ENCODE measurements around the gene GZMM. TPM values are rescaled to one million over a fixed set of nuclear protein-coding genes. Genes with fewer than 3 reads are reported as not detected.
A peak's percentile ranks its signal among the peaks of the same experiment; 100 is the strongest.

GZMM gene
- total RNA-seq, 1 donor from 2014 or later: not detected

DNA sequence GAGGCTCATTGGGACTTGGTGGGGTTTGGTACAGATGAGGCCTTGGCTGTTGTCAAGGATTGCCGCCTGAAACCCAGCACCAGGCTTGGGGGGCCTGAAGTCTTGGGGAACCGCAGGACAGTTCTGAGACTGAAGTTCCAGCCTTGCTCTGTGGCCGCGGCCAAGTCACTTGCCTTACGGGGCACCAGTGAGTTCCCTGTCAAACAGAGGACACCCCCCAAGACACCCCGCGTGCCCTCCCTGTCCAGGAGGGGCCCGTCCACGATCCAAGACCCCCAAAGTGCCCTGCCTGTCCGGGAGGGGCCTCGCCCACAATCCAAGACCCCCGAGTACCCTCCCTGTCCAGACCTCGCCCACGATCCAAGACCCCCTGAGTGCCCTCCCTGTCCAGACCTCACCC lies 9.8 kb upstream of the GZMM start:
- intact Hi-C loops (cut with micrococcal nuclease): no loop called here
- H3K27me3 ChIP-seq (ENCODE audit: low read depth): no peaks in the 10 kb centered on the region
- H3K27ac ChIP-seq (replicated peaks): peak overlapping the region; percentile 99
- peaks cover 36% of the 10 kb centered on the region for H3K36me3 ChIP-seq
- peak overlapping the region; percentile 100 for H3K4me3 ChIP-seq
- DNase-seq: no peak
- TF ChIP-seq, protein P1, sequence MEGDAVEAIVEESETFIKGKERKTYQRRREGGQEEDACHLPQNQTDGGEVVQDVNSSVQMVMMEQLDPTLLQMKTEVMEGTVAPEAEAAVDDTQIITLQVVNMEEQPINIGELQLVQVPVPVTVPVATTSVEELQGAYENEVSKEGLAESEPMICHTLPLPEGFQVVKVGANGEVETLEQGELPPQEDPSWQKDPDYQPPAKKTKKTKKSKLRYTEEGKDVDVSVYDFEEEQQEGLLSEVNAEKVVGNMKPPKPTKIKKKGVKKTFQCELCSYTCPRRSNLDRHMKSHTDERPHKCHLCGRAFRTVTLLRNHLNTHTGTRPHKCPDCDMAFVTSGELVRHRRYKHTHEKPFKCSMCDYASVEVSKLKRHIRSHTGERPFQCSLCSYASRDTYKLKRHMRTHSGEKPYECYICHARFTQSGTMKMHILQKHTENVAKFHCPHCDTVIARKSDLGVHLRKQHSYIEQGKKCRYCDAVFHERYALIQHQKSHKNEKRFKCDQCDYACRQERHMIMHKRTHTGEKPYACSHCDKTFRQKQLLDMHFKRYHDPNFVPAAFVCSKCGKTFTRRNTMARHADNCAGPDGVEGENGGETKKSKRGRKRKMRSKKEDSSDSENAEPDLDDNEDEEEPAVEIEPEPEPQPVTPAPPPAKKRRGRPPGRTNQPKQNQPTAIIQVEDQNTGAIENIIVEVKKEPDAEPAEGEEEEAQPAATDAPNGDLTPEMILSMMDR (IDR thresholded peaks at IDR 0.05; ENCODE audit: borderline replicate concordance): no peak
- no peaks in the 10 kb centered on the region for H3K9me3 ChIP-seq (replicated peaks)
- peaks cover 74% of the 10 kb centered on the region for H3K4me1 ChIP-seq

DNA sequence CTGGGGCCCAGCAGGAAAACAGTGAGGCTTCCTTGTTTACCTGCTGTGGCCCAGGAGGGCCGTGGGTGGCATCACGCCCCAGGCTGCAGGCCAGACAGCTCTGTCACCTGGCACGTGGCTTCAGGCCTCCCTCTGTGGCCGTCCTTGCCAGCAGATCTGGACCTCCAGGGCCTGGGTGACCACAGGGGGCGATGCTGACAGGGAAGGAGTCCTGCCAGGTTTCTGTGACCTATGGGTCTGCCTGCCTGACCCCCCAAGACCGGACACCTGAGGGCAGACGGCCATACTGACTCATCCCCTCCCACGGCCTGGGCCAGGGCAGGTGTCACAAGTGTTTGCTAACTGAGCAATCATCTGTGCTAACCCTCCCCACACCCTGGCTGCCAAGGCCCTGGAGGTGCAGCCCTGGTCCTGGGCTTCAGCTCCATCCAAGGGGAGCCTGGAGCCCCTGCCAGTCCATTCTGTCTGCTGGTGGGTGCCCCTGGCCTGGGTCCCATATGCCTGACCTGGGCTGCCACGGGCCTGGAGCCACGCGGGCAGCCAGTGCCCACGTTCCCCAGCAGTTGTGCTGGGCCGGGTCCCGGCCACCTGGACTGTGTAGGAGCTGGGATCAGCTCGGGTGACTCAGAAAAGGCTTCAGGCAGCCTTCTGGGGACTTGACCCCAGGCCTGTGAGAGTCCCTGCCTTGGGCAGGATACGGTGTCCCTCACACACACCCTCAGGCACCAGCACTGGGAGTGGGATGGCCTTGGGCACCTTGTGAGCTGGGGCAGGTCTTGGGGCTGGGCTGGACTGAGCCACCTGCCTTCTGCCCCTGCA lies 8.6 kb upstream of the GZMM start:
- no peak for DNase-seq
- TF ChIP-seq, protein P1 (IDR thresholded peaks at IDR 0.05; ENCODE audit: borderline replicate concordance): no peak
- Histone ChIP-seq H3K4me1 (peaks cover 74% of the 10 kb centered on the region), H3K27ac (replicated peaks) (peak overlapping the region; percentile 6), H3K4me3 (no peak overlapping the region), H3K36me3 (peaks cover 42% of the 10 kb centered on the region), H3K27me3 (ENCODE audit: low read depth) (no peaks in the 10 kb centered on the region), H3K9me3 (replicated peaks) (no peaks in the 10 kb centered on the region)
- intact Hi-C loops (cut with micrococcal nuclease): no loop called here

DNA sequence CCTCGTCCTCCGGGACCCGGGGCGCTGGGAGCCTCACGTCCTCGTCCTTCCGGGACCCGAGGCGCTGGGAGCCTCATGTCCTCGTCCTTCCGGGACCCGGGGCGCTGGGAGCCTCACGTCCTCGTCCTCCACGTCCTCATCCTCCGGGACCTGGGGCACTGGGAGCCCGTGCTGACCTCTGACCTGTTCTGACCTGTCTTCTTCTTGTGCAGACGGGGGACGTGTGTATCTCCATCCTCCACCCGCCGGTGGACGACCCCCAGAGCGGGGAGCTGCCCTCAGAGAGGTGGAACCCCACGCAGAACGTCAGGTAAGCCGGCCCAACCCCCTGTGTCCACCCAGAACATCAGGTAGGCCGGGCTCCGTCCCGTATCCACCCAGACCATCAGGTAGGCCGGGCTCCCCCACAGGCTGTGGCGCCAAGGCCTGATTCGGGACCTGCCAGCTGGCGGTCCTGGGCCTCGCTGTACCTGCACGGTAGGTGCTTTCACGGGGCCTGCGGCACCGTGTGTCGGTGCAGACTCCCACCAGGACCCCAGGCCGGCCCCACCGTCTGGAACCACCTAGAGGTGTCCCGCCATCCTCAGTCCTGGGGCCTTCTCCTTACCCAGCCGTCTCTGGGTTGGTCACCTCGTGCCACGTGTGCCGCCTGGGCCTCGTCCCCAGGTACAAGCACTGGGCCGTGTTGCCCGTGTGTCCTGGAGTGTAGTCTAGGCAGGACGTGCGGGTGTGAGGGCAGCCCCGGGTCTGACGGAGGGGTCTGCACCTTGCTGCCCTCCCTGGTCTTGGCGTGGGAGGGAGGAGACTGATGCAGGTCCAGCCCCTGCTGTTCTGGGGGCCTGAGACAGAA lies 7.6 kb upstream of the GZMM start:
- Histone ChIP-seq H3K9me3 (replicated peaks) (no peaks in the 10 kb centered on the region), H3K27ac (replicated peaks) (no peak overlapping the region), H3K4me3 (no peak overlapping the region), H3K4me1 (peaks cover 63% of the 10 kb centered on the region), H3K36me3 (peaks cover 47% of the 10 kb centered on the region), H3K27me3 (ENCODE audit: low read depth) (no peaks in the 10 kb centered on the region)
- intact Hi-C loops (cut with micrococcal nuclease): no loop called here
- TF ChIP-seq, protein P1 (IDR thresholded peaks at IDR 0.05; ENCODE audit: borderline replicate concordance): no peak
- DNase-seq: no peak

DNA sequence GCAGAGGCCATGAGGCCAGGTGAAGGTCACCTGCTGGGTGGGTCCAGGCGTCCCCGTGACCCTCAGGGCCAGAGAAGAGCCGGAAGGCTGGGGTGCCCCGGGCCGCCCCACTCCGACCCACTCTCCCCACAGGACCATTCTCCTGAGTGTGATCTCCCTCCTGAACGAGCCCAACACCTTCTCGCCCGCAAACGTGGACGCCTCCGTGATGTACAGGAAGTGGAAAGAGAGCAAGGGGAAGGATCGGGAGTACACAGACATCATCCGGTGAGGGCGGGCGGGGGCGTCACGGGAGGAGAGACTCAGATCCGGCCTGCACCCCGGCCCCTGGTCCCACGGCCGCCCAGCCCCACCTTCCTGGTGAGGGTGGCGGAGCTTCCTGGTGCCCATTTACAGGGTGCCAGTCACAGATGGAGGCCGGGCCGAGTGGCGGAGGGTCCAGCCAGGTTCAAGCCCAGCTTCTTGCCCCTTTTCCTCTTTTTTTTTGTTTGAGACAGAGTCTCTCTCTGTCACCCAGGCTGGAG lies 6.9 kb upstream of the GZMM start:
- intact Hi-C loops (cut with micrococcal nuclease): no loop called here
- Histone ChIP-seq H3K4me3 (no peak overlapping the region), H3K27me3 (ENCODE audit: low read depth) (no peaks in the 10 kb centered on the region), H3K4me1 (peaks cover 60% of the 10 kb centered on the region), H3K9me3 (replicated peaks) (no peaks in the 10 kb centered on the region), H3K36me3 (peaks cover 54% of the 10 kb centered on the region), H3K27ac (replicated peaks) (no peak overlapping the region)
- TF ChIP-seq, protein P1 (IDR thresholded peaks at IDR 0.05; ENCODE audit: borderline replicate concordance): no peak
- no peak for DNase-seq

DNA sequence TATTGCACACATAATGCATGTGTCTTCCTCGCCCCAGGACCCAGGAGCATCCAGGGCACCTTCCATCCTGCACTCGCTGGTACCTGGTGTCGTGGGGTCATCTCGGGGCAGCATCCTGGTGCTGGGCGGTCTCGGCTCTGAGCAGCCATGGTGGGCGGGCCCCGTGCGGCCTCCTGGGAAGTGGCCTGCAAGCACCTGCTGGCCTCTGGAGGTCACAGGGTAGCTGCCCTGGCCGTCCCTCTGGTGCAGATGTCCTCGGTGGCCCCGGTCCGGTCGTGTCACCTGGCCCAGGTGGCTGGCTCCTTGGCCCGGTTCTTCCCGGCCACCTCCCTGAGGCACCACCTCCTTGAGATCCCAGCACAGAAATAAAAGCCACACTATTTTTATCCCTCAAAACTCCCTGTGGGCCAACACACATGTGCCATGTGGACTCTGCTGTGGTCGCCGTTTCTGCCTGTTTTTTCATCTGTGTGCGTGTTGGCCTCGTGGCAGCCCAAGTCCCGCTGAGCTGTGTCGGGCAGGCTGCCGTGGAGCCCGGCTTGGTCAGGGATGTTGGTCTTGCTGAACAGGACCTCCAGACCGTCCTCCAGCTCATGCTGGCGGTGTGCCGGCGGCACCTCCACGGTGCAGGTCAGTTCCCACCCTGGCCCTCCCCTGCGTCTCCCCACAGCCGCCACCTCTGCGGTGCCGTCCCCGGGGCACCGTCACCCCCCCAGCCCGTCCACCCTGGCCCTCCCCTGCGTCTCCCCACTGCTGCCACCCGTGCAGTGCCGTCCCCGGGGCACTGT lies 5.0 kb upstream of the GZMM start:
- Histone ChIP-seq H3K9me3 (replicated peaks) (no peaks in the 10 kb centered on the region), H3K36me3 (peaks cover 64% of the 10 kb centered on the region), H3K27ac (replicated peaks) (no peak overlapping the region), H3K4me3 (no peak overlapping the region), H3K27me3 (ENCODE audit: low read depth) (no peaks in the 10 kb centered on the region), H3K4me1 (peaks cover 44% of the 10 kb centered on the region)
- DNase-seq: no peak
- intact Hi-C loops (cut with micrococcal nuclease): no loop called here
- TF ChIP-seq, protein P1 (IDR thresholded peaks at IDR 0.05; ENCODE audit: borderline replicate concordance): no peak
